ENCODE results near the gene DDX21. TPM values are rescaled to one million over a fixed set of nuclear protein-coding genes. Genes with fewer than 3 reads are reported as not detected.
"Not testable (repeated sequence)": the region's sequence is repeated elsewhere in the genome, so short reads cannot be mapped to it uniquely, and the experiment has no call there.

DDX21 gene
- total and polyA plus RNA-seq, 8 donors = 36.8 to 73.4 (median 49.6) TPM

DNA sequence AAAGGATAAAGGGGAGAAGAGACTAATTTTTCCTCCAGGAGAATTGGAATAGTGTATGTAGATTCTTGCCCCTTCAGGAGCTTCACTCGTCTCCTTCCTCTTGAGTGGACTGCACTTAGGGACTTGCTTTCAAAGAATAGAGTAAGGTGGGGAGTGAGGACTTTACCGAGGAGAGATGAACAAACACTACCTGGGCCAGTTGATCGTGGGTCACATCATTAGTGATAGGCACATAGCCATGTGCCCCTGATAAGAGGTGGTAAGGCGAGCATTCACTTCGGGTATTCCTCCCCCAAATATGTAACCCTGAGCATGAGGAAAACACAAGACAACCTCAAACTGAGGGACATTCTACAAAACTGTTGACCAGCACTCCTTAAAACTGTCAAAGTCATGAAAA, 18.0 kb downstream of the DDX21 start:
- TF ChIP-seq, protein P1, sequence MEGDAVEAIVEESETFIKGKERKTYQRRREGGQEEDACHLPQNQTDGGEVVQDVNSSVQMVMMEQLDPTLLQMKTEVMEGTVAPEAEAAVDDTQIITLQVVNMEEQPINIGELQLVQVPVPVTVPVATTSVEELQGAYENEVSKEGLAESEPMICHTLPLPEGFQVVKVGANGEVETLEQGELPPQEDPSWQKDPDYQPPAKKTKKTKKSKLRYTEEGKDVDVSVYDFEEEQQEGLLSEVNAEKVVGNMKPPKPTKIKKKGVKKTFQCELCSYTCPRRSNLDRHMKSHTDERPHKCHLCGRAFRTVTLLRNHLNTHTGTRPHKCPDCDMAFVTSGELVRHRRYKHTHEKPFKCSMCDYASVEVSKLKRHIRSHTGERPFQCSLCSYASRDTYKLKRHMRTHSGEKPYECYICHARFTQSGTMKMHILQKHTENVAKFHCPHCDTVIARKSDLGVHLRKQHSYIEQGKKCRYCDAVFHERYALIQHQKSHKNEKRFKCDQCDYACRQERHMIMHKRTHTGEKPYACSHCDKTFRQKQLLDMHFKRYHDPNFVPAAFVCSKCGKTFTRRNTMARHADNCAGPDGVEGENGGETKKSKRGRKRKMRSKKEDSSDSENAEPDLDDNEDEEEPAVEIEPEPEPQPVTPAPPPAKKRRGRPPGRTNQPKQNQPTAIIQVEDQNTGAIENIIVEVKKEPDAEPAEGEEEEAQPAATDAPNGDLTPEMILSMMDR (IDR thresholded peaks at IDR 0.05) = no peak
- no peak for ATAC-seq
- peaks cover 12 to 100% of the 10 kb centered on the region in 2 donors for H3K36me3 ChIP-seq
- intact Hi-C loops (cut with DNase I) = no loop called here
- H3K9me3 ChIP-seq = no peaks in the 10 kb centered on the region
- H3K27ac ChIP-seq = no peak overlapping the region
- H3K27me3 ChIP-seq = no peaks in the 10 kb centered on the region
- DNase-seq = no peak
- no peak overlapping the region for H3K4me3 ChIP-seq
- H3K4me1 ChIP-seq = no peaks in the 10 kb centered on the region

DNA sequence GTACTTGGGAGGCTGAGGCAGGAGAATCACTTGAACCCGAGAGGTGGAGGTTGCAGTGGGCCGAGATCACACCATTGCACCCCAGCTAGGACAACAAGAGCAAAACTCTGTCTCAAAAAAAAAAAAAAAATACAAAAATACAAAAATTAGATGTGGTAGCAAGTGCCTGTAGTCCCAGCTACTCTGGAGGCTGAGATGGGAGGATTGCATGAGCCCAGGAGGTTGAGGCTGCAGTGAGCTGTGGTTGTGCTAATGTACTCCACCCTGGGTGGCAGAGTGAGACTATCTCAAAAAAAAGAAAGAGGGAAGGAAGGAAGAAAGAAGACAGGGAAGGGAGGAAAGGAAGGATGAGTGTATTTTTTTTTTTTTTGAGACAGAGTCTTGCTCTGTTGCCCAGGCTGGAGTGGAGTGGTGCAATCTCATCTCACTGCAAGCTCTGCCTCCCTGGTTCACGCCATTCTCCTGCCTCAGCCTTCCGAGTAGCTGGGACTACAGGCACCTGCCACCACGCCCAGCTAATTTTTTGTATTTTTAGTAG, 20.0 kb downstream of the DDX21 start:
- H3K4me1 ChIP-seq; H3K27ac ChIP-seq; DNase-seq; H3K27me3 ChIP-seq; H3K4me3 ChIP-seq; ATAC-seq; H3K9me3 ChIP-seq; intact Hi-C loops (cut with DNase I): not testable (repeated sequence)
- H3K36me3 ChIP-seq = peaks cover 12 to 100% of the 10 kb centered on the region in 2 donors

DNA sequence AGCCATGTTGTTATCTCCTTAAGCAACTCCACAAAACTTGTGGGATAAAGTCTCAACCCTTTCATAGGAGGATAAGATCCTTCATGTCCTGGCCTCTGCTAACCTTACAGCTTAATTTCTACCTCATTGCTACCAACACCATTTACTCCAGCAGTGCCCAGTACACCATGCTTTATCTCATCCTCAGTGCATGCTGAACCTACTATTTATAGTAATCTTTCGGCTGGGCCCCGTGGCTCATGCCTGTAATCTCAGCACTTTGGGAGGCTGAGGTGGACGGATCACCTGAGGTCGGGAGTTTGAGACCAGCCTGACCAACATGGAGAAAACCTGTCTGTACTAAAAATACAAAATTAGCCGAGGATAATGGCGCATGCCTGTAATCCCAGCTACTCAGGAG, 23.8 kb downstream of the DDX21 start:
- peaks cover 4 to 100% of the 10 kb centered on the region in 2 donors for H3K36me3 ChIP-seq
- H3K4me3 ChIP-seq; intact Hi-C loops (cut with DNase I); H3K27me3 ChIP-seq; H3K9me3 ChIP-seq; ATAC-seq; H3K4me1 ChIP-seq; H3K27ac ChIP-seq; DNase-seq: not testable (repeated sequence)

DNA sequence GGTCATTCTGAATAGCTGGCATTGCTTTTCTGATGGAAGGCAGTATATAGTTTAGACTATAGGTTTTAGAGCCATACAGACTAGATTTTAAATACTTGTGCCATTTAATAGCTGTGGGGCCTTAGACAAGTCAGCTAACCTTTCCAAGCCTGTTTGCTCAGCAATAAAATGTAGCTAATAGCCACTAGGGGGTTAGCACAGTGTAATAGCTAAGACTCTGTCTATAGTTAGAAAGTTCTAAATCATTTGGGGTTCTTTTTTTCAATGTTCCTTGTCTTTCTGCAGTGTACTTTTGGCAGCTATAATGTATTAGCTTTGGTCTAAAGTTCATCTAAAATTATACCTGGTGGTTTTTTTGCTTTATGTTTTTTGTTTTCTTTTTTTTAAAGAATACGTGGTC, 25.1 kb downstream of the DDX21 start:
- no peak for DNase-seq
- TF ChIP-seq, protein P1 (IDR thresholded peaks at IDR 0.05) = no peak
- Histone ChIP-seq H3K27me3 (no peaks in the 10 kb centered on the region), H3K9me3 (no peaks in the 10 kb centered on the region), H3K4me3 (no peak overlapping the region), H3K36me3 (peaks cover 0 to 99% of the 10 kb centered on the region in 2 donors), H3K4me1 (no peaks in the 10 kb centered on the region), H3K27ac (no peak overlapping the region)
- no peak for ATAC-seq
- intact Hi-C loops (cut with DNase I) = no loop called here

DNA sequence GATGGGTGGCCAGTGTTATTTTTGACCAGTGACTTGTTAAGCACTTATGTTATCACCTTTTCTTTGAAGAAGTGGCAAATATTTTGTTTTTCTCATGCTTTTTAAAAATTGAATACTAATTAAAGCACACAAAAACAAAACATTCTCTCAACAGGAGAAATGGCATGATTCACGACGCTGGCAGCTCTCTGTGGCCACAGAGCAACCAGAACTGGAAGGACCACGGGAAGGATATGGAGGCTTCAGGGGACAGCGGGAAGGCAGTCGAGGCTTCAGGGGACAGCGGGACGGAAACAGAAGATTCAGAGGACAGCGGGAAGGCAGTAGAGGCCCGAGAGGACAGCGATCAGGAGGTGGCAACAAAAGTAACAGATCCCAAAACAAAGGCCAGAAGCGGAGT, 26.4 kb downstream of the DDX21 start:
- Histone ChIP-seq H3K4me1 (no peaks in the 10 kb centered on the region), H3K27me3 (no peaks in the 10 kb centered on the region), H3K36me3 (peaks cover 0 to 86% of the 10 kb centered on the region in 2 donors), H3K27ac (no peak overlapping the region), H3K4me3 (no peak overlapping the region), H3K9me3 (no peaks in the 10 kb centered on the region)
- no peak for ATAC-seq
- TF ChIP-seq, protein P1 (IDR thresholded peaks at IDR 0.05) = no peak
- intact Hi-C loops (cut with DNase I) = no loop called here
- no peak for DNase-seq

DNA sequence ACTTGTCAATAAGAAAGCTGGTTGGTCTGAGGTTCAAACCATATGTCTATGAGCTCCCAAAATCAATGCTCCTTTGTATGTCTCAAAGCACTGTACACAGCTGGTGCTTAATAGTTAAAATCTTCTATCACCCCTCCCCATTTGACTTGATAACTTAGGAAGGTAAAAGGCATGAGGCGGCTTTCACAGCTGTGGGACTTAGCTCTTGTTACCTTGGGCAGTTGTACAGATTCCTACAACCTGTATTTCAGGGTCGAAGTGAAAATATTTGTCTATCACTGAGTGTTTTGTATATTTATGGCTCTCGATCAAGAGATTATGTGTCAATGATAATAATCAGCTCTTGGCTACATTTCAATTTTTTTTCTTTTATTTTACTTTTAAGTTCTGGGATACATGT, 31.6 kb downstream of the DDX21 start:
- Histone ChIP-seq H3K27ac (no peak overlapping the region), H3K36me3 (peaks cover 0 to 34% of the 10 kb centered on the region in 2 donors), H3K9me3 (no peaks in the 10 kb centered on the region), H3K4me3 (no peak overlapping the region), H3K4me1 (peaks cover 9 to 37% of the 10 kb centered on the region in 2 donors), H3K27me3 (no peaks in the 10 kb centered on the region)
- TF ChIP-seq, protein P1 (IDR thresholded peaks at IDR 0.05) = no peak
- no peak for ATAC-seq
- intact Hi-C loops (cut with DNase I) = no loop called here
- DNase-seq = no peak

Measured in left lung (tissue), 10 donors.